HG02763 (cell line): ENCODE data around the gene LIMS1.
A peak's percentile ranks its signal among the peaks of the same experiment; 100 is the strongest.
"Not testable (repeated sequence)": the region's sequence is repeated elsewhere in the genome, so short reads cannot be mapped to it uniquely, and the experiment has no call there.

Source experiments
- ATAC-seq: cut with Tn5 transposase; IDR thresholded peaks from one replicate; pipeline ENCODE4 v1.9.1; 2021; ENCODE audit warnings: mild to moderate bottlenecking, moderate library complexity; ENCODE audit not compliant: unreplicated experiment

Gene LIMS1

DNA sequence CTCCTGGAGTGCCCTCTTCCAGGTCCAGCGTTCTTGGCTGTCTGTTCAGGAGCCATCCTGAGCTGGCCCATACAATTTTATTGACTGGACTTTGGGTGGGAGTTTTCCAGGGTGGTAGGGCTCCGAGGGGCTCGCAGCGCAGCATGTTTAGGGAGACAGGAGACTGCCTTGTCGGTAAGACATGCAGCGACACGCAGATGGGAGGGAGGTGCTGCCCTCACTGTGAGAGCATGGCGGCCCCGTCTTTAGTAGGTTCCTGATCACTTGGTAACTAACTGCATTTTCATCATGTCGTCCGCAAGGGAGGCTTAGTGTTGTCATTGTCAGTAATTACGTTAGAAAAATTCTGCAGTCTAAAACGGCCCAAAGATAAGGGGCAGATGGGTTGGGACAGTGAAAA, 121.0 kb downstream of the LIMS1 start:
- not testable (repeated sequence) for ATAC-seq

DNA sequence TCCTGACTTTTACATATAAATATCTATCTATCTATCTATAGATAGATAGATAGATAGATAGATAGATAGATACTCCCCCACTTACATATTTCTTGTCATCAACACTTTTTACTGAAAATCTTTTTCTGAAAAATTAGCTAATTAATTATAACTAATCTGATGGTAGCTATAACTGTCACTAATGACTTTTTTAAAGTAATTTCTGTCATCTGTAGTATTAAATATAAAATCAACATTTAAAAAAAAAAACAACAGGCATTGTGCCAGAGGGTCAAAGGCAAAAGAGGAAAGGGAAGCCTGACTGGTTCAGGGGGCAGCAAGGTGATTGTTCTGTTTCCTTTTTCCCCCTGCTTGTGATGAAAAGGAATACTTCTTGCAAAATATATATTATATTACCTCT, 122.0 kb downstream of the LIMS1 start:
- ATAC-seq, result not testable (repeated sequence)

DNA sequence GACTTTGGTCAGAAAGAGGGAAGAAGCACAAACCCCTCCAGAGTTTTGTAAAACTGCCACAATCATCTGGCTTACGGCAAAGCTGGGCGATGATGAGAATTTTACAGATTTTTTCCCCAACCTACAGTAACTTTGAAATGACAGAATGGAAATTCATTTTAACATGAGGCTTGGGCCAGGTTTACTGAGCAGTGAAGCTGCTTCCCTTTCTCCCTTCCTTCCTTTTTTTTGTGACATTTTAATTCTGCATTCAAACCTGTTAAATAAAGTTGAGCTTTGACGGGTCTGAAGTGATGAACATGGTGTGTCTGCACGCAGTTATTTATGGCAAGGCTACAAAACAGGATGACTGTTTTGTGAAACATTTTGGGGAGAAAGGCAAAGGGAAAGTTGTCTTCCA, 123.2 kb downstream of the LIMS1 start:
- ATAC-seq, result not testable (repeated sequence)

DNA sequence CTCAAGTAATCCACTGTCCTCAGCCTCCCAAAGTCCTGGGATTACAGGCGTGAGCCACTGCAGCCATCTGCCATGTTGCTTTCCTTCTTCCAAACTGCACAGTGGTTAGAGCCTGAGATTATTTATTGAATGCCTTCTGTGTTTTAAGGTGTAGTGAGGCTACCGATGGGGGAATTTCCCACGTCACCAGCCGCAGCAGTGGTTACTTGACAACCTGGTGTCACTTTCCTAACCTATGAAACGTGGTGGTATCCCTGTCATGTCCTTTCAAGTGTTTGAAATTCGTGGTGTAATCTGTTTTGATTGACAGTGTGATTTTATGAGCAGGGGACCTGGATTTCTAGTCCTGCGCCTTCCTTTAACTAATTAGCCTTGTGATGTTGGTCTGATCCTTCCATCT, 124.3 kb downstream of the LIMS1 start:
- not testable (repeated sequence) for ATAC-seq

DNA sequence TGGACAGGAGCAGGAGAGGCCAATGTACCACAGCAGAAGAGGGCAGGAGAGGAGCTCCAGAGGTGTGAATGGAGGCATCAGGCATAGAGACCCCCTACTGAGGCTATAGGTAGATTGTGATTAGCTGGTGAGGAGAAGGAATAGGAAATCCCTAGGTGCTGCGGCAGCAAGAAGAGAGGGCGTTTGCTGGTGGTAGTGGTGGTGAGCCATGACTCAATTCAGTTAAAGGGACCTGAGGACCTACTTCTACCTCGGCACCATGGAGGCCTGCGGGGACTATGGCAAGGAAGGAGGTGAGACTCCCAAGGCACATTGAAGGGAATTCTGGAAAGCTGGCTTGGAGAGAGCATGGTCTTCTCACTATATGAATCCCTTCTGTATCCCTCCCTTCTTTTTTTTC, 127.2 kb downstream of the LIMS1 start:
- ATAC-seq, result not testable (repeated sequence)

DNA sequence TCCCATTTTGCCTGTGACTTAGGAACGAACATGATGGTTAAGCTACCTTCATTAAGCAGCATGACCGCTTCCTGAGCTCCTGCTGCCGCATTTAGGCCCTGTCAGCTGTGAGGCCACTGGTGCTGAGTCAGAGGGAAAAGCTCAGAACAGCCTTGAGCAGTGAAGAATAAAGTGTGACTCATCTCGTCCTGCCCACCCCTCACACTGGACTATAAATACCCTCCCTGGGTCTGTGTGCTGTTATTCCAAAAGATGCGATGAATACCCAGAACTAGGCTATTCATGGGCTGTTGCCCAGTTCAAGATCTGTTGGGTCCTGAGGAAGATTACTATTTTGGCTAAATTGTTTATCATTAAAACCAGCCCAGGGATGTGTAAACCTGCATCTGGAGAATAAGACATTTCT, 127.9 kb downstream of the LIMS1 start:
- ATAC-seq, result peak; percentile 87

DNA sequence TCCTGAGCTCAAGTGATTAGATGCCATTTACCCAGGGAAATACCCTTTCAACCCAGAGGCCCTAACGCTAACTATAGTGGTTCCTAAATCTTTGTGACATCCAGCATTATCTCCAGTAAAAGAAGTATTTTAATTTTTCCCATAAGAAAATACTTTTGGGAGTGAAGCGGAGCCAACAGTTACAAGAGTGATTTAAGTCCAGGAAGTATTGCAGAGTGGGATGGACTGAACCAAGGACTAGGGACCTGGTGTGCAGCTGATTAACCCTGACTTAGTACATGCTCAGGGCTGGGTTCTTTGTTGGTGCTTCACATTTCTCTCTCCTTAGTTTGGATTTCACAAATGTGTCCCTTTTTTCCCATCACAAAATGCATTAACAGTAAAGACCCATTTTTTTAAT, 129.1 kb downstream of the LIMS1 start:
- ATAC-seq, result not testable (repeated sequence)

DNA sequence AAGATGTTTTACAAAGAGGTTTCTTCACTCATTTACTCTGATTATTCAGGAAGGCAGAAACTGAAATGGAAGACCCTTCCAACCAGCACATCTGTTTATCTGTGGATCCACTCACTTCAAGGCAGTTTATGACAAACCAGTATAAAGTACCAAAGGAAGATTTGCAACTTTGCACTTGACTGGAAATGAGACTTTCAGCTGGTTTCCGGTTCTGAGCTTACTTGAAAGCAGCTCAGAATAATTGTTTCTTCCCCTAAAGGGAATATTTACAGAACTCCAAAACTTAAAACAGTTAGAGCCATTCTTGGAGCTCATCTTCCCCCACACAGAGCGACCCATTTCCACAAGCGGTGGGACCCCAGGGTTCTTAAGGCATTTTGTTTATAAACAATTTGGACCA, 129.8 kb downstream of the LIMS1 start:
- ATAC-seq, result not testable (repeated sequence)

DNA sequence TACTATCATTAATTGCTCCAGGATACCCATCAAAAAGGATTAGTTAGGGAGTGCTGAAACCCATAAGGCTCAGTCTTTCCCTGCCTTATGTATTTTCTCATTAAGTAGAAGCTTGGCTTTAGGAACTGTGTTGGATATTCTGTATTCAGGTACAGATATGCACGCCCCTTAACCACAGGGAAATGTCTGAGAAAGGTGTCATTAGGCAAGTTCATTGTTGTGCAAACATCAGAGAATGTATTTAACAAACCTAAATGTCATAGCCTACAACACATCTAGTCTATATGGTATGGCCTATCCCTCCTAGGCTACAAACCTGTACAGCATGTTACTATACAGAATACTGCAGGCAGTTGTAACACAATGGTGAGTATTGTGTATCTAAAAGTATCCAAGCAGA, 130.7 kb downstream of the LIMS1 start:
- ATAC-seq, result not testable (repeated sequence)

DNA sequence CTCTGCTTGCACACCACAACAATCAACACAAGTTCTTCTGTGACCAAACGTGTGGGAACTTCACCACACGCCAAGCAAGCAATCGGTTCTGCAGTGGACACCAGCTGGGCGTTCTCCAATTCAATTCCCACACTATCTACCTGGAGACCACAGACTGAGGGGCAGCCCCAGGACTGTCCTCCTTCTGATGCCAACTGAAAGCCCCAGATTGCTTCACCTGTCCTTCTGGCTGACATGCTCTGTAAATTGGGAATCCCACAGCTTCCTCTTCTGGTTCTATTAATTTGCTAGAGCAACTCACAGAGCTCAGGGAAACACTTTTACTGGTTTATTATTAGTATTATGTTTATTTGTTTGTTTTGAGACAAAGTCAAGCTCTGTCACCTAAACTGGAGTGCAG, 131.7 kb downstream of the LIMS1 start:
- ATAC-seq, result not testable (repeated sequence)

DNA sequence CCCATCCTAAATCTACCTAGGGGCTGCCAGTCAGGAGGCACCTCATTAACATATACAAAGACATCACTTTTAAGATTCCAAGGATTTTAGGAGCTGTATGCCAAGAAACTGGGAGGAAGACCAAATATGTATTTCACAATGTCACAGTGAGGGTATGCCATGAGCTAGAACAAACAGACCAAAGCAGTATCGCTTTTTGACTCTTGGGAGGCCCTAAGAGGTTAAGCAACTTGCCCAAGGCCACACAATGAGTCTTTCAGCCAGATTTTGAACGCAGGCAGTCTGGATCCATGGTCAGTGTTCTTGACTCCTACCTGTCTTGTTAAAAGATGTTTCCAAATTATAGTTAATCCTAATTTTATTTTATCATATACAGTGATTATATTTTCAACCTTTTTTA, 132.9 kb downstream of the LIMS1 start:
- ATAC-seq, result not testable (repeated sequence)

DNA sequence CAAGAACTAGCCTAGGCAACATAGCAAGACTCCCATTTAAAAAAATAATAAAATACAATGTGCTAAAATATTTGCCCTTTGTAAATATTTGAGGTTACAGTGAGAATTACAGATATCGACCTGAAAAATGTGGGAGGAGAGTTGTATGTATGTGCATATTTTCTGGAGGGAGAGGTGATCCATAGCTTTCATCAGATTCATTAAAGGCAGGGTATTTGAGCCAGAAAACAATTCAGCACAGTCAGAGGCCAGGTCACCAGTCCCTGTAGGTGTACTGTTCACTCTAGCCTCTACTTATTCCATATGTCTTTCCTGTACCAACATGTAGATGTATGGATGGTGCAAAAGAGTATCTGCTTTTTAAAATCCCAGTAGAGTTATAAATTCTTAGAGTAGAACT, 136.0 kb downstream of the LIMS1 start:
- ATAC-seq, result not testable (repeated sequence)

DNA sequence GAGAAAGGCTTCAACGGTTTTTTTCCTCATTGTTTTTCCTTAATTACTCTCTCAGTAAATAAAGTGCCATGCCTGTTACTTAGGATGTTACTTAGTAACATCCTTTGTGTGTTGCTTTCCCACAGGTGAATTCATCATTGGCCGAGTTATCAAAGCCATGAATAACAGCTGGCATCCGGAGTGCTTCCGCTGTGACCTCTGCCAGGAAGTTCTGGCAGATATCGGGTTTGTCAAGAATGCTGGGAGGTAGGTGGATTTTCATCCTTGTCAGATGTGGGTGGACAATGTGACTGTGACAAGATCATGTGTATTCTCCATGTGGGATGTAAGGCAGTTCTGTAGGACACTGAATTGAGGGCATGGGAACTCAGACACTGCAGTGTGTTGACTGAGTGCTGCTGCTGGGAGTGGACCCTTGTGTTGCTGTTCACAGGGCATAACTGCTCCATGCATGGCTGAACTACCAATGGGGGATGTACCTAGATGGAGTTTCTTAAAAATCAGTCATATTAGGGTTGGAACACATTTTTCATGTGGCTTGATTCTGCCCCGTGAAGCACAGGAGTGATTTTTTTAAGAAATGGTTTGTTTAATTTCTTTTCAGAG, 138.0 kb downstream of the LIMS1 start:
- not testable (repeated sequence) for ATAC-seq

DNA sequence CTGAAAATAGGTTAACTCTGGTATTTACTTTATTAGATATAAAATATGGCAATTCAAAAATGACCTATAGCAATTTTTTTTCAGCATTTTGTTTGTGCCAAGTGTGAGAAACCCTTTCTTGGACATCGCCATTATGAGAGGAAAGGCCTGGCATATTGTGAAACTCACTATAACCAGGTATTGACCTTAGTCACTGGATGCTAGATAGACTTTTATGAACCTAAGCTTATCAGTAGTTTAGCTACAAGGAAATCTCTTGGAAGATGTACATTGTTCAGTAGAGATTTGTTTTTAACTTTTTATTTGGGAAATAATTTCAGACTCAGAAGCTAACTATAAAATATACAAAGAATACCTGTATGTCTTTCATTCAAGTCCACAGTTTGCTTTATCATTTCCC, 142.3 kb downstream of the LIMS1 start:
- ATAC-seq, result not testable (repeated sequence)

DNA sequence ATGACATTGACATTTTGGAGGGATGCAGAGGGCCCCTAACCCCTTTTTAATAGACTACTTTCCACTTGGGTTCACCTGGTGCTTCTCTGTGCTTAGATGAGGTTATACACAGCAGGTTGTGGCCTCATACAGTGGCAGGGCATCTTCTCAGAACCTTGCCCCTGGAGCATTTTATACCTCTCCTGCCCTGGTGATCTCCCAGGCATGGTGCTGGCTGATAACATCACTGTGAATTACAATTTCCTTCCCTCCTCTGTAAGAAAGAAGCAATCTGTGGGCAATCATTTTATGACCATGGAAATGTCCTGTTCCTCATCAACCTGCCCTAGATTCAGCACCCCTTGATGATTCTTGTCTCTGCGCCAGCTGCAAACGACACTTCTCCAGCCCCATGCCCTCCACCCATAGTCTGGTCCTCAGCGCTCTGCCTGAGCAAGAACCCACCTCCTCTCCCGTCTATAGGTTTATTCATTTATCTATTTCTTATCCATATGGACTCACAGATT, 143.0 kb downstream of the LIMS1 start:
- ATAC-seq, result not testable (repeated sequence)

DNA sequence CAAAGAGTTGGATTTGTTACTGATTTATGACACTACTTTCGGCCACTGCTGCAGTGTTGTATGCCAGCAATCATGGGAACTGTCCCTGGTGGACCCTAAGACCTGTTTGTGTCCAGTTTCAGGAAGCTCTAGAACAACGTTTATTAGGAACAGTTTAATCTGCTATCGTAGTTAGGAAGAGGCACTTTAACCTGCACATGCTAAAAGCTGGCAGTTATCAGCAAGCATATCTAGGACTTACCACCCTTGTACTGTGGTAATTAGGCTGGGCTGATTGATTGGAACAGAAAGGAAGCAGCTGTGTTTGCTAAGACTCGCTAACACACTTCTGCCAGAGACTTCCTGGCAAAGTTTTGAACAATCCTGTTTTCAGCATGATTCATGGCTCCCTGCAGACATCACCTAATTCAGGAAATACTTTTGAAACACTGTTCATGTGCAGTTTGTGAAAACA, 144.0 kb downstream of the LIMS1 start:
- not testable (repeated sequence) for ATAC-seq

DNA sequence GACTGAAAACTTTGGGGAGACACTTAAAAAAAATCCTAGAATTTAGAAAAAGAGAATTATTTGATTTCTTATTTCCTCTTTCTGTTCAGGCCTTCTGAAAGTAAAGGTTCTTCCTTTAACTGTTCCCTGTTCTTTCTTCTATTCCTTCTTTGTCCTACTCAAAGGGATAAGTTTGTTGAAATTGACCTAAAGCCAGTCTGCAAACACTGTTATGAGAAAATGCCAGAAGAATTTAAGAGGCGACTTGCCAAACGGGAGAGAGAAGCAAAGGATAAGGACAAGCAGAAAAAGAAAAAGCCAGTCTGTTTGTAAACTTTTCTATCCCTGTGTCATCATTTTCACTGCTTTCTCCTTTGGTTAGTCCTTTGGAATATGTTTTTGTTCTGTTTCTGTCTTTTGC, 146.5 kb downstream of the LIMS1 start:
- not testable (repeated sequence) for ATAC-seq

DNA sequence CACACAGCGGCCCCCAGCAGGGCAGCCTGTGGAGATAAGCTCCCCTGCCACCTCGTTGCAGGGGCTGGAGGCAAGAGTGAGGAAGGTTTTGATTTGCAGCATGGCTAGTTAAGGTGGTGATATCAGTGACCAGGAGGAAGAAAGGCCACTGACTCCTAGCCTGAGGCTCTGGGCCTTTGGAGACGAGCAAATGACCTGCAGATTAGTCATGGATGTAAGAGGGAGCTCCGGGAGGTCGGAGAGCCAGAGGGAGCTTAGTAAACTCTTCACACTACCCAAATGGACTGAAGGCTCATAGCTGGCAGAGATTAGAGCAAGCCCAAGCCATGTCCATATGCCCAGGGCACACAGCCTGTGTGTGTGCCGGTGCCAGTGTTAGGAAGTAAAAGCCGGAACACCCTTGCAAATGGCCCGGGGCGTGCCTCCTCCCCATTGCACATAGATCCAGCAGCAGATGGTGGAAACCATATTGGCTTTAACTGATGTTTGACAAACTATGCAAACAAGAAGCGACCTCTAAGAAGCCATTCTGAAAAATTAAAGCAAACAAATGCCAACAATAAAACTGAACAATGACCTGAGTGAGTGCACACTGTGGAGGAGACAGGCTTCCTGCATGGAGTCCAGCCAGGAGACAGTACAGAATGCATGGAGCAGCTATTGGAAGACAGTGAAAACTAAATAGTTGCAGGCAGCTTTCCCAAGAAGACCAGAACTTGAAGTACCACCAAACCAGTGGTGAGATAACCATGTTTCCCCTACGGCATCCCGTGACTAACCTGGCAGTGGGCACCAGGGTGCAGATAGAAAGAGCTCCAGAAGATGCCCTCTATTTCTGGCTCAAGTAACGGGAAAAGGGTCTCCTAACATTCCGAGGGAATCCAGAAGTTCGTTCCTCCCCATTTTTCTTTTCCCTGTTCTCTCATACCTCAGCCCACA, 154.8 kb downstream of the LIMS1 start:
- not testable (repeated sequence) for ATAC-seq

DNA sequence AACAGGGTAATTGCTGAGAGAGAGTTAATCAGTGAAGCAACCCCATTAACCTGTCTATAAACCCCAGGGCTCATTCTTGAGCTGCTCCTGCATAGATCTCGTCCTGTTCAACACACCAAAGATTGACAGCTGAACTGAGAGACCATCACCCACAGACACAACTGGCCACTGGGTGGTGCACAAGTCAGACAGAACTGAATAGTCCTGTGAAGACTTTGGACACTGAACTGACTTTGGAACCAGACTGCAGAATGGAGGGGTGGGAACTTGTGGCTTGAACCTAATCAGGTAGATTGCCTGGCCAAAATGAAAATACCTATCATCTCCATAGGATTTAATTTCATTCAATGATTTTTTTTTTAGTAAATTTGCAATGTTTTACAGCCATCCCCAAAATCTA, 155.7 kb downstream of the LIMS1 start:
- peak; percentile 71 for ATAC-seq

DNA sequence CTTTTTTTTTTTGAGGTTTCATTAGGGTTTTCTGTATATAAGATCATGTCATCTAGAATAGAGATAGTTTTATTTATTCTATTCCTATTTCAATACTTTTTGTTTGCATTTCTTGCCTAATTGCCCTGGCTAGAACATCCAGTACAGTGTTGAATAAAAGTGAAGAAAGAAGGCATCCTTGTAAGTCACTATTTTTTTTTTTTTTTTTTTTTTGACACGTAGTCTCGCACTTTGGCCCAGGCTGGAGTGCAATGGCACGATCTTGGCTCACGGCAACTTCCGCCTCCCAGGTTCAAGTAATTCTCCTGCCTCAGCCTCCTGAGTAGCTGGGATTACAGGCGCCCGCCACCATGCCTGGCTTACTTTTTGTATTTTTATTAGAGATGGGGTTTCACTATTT, 157.2 kb downstream of the LIMS1 start:
- ATAC-seq, result no peak

DNA sequence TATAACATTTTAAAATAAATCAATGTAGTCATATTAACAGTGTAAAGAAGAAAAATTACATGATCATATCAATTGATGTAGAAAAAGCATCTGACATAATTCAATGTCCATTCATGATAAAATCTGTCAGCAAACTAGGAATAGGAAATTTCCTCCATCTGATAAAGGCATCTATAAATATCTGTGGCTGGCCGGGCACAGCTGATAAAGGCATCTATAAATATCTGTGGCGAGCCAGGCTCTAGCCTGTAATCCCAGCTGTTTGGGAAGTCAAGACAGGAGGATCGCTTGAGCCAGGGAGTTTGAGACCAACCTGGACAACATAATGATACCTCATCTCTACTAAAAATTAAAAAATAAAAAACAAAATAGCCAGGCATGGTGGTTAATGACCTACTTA, 166.9 kb downstream of the LIMS1 start:
- no peak for ATAC-seq

DNA sequence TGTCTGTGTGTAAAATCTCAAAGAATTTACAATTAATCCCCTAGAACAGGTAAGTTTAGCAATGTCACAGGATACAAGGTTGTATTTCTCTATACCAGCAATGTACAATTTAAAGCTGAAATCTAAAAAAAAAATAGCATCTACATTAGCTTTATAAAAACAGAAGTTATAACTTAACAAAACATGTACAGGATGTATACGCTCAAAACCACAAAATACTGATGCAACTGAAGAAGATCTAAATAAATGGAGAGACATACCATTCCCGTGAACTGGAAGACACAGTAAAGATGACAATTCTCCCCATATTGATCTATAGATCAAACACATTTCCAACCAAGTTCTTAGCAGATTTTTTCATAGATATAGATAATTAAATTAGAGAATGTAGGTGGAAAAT, 167.5 kb downstream of the LIMS1 start:
- ATAC-seq, result no peak
